AG10803 (cell line): ENCODE data around the gene MAP3K2.

ENCODE experiments used
- DNase-seq: peaks from one replicate; pipeline ENCODE4 v3.0.0; 2010; ENCODE audit warnings: low read depth
- H3K4me3 ChIP-seq: 2 replicates; pipeline ENCODE4 v1.5.1; 2011; ENCODE audit warnings: mild to moderate bottlenecking, low read length, control low read depth
- TF ChIP-seq, protein P1 (sequence below): conservative IDR thresholded peaks from 2 replicates; pipeline ENCODE4 v1.5.1; 2011; ENCODE audit warnings: mild to moderate bottlenecking, low read length, control low read depth, inconsistent platforms

MAP3K2 gene

DNA sequence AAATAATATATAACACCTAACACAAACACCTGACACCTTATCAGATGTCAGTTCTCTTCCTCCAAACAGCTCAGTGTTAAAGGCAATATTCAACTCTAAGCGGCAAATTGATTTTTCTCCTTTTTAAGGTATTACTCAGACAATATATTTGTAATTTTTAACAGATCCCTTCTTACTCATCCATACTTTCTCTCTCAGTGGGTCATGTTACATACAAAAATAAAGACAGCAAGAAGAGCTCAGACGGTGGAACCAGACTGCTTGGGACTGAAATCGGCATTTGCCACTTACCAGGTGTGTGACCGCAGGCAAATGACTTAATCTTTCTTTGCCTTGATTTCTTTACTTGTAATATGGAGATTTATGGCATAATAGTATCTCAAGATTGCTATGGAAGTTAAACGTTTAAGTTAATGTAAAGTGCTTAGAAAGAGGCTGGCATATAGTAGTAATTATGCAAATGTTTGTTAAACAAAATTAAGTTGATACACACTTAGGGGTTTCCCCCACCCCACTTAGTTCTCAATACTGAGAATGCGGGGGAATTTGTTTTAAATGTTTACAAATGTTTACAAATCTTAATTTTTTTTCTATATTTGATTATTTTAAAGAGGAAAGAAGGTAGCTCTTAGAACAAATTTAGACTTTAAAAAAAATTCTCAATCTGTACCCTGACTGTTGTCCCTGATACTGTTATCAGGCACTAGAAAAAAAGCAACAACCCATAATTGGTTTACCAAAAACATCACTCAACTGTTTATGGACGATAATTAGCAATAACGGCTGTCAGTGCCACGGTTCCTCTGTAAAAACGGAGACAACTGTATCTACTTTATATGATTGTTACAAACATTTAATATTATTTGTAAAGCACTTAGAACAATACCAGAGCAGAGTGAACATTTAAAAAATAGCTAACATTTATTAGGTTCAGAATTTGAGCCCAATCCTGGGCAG is 25.6 kb downstream of the MAP3K2 start:
- TF ChIP-seq, protein P1, sequence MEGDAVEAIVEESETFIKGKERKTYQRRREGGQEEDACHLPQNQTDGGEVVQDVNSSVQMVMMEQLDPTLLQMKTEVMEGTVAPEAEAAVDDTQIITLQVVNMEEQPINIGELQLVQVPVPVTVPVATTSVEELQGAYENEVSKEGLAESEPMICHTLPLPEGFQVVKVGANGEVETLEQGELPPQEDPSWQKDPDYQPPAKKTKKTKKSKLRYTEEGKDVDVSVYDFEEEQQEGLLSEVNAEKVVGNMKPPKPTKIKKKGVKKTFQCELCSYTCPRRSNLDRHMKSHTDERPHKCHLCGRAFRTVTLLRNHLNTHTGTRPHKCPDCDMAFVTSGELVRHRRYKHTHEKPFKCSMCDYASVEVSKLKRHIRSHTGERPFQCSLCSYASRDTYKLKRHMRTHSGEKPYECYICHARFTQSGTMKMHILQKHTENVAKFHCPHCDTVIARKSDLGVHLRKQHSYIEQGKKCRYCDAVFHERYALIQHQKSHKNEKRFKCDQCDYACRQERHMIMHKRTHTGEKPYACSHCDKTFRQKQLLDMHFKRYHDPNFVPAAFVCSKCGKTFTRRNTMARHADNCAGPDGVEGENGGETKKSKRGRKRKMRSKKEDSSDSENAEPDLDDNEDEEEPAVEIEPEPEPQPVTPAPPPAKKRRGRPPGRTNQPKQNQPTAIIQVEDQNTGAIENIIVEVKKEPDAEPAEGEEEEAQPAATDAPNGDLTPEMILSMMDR: no peak
- no peak for DNase-seq
- H3K4me3 ChIP-seq: no peak overlapping the region

DNA sequence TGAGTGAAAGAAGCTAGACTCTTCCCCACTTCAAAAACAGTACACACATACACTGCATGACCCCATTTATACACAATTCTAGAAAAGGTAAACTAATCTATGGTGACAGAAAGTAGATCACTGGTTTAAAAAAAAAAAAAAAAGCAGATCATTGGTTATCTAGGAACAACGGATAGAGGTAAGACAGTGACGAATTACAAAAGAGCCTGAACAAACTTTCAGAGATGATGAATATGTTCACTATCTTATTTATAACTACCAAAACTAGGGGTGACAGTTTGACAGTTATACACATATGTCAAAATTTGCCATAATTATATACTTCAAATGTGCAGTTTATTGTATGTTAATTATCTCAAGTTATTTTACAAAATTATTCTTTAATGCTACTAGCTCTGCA is 27.5 kb downstream of the MAP3K2 start:
- no peak overlapping the region for H3K4me3 ChIP-seq
- TF ChIP-seq, protein P1: no peak
- DNase-seq: no peak

DNA sequence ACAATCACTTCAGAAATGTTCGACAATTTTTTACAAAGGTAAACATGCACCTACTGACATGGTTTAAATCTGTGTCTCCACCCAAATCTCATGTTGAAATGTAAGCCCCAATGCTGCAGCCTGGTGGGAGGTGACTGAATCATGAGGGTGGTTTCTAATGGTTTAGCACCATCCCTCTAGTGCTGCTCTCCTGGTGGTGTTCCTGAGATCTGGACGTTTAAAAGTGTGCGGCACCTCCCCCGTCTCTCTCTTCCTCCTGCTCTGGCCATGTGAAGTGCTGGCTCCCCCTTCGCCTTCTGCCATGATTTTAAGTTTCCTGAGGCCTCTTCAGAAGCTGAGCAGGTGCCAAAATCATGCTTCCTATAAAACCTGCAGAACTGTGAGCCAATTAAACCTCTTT is 28.3 kb downstream of the MAP3K2 start:
- DNase-seq: no peak
- TF ChIP-seq, protein P1: no peak
- H3K4me3 ChIP-seq: no peak overlapping the region

DNA sequence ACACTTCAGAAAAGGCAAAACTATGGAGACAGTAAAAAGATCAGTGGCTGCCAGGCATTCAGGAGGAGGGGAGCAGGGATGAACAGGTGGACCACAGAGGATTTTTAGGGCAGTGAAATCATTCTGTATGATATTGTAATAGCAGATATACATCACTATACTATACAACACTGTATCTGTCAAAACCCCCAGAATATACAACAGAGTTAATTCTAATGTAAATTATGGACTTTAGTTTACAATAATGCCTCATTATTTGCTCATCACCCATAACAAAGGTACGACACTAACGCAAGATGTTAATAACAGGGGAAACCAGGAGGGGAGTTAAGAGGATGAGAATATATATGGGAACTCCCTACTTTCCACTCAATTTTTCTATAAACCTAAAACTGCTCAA is 28.8 kb downstream of the MAP3K2 start:
- TF ChIP-seq, protein P1: no peak
- DNase-seq: no peak
- H3K4me3 ChIP-seq: no peak overlapping the region

DNA sequence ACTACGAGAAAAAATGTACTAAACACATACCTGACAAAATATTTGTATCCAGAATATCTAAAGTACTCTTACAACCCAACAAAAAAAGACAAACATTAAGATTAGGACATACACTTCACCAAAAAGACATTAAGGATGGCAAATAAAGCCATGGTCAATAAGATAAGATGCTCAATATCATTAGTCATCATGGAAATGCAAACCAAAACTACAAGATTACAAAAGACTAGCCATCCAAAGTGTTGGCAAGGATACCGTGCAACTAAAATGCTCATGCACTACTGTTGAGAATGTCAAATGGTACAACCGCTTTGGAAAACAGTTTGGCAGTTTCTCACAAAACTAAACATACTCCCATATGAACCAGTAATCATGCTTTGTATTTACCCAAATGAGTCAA is 29.7 kb downstream of the MAP3K2 start:
- no peak for DNase-seq
- TF ChIP-seq, protein P1: no peak
- no peak overlapping the region for H3K4me3 ChIP-seq

DNA sequence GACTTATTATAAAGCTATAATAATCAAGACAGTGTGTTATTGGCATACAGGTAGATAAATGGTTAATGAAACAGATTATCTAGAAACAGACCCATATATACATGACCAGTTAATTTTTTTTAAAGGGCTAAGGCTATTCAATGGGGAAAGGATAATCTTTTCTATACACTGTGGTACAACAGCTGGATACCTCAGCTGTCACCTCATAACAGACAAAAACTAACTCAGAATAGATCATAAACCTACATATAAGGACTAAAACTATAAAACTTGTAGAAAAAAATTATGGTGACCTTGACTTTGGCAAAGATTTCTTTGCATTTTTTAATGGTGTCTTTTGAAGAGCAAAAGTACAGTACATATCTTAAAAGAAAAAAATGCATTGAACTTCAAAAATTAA is 30.2 kb downstream of the MAP3K2 start:
- no peak overlapping the region for H3K4me3 ChIP-seq
- no peak for DNase-seq

More for the DNA sequence above, 30.2 kb downstream of the MAP3K2 start:
- TF ChIP-seq, protein P1: no peak
